ENCODE measurements around the gene SLC28A1. TPM values are rescaled to one million over a fixed set of nuclear protein-coding genes. Genes with fewer than 3 reads are reported as not detected.

The SLC28A1 gene
- total RNA-seq, 1 experiment from 2014 or later = not detected

GRCh38 chr15:84874981-84875699, 9.3 kb upstream of the SLC28A1 start:
- H3K27me3 ChIP-seq (ENCODE audit: insufficient read depth, low read length) = no peaks in the 10 kb centered on the region
- no peak for TF ChIP-seq POLR2AphosphoS5 (IDR thresholded peaks at IDR 0.05; ENCODE audit: low read depth, low read length)
- TF ChIP-seq EZH2phosphoT487 (IDR thresholded peaks at IDR 0.05; ENCODE audit: borderline replicate concordance) = no peak
- TF ChIP-seq ZNF274 (IDR thresholded peaks at IDR 0.05; ENCODE audit: low read depth, low read length) = no peak
- no peak for TF ChIP-seq CTCF (IDR thresholded peaks at IDR 0.05 in 2 of 3, conservative IDR thresholded peaks at IDR 0.05 in 1 of 3; ENCODE audit: borderline replicate concordance in 1 of 3, insufficient read depth in 1 of 3, low read depth in 2 of 3, low read length in 2 of 3)
- TF ChIP-seq, protein P1, sequence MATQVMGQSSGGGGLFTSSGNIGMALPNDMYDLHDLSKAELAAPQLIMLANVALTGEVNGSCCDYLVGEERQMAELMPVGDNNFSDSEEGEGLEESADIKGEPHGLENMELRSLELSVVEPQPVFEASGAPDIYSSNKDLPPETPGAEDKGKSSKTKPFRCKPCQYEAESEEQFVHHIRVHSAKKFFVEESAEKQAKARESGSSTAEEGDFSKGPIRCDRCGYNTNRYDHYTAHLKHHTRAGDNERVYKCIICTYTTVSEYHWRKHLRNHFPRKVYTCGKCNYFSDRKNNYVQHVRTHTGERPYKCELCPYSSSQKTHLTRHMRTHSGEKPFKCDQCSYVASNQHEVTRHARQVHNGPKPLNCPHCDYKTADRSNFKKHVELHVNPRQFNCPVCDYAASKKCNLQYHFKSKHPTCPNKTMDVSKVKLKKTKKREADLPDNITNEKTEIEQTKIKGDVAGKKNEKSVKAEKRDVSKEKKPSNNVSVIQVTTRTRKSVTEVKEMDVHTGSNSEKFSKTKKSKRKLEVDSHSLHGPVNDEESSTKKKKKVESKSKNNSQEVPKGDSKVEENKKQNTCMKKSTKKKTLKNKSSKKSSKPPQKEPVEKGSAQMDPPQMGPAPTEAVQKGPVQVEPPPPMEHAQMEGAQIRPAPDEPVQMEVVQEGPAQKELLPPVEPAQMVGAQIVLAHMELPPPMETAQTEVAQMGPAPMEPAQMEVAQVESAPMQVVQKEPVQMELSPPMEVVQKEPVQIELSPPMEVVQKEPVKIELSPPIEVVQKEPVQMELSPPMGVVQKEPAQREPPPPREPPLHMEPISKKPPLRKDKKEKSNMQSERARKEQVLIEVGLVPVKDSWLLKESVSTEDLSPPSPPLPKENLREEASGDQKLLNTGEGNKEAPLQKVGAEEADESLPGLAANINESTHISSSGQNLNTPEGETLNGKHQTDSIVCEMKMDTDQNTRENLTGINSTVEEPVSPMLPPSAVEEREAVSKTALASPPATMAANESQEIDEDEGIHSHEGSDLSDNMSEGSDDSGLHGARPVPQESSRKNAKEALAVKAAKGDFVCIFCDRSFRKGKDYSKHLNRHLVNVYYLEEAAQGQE (IDR thresholded peaks at IDR 0.05; ENCODE audit: low read depth) = no peak
- no peak for TF ChIP-seq JUND (IDR thresholded peaks at IDR 0.05)
- TF ChIP-seq SIN3A (IDR thresholded peaks at IDR 0.05; ENCODE audit: low read depth) = no peak
- no peak for TF ChIP-seq SRF (IDR thresholded peaks at IDR 0.05; ENCODE audit: low read depth)
- no peak for TF ChIP-seq ELF1 (IDR thresholded peaks at IDR 0.05; ENCODE audit: borderline replicate concordance, low read depth)
- no peak for TF ChIP-seq FOSL1 (IDR thresholded peaks at IDR 0.05; ENCODE audit: low read depth)
- no peak for TF ChIP-seq CEBPB (IDR thresholded peaks at IDR 0.05; ENCODE audit: low read depth)
- no peak for TF ChIP-seq POLR2A (IDR thresholded peaks at IDR 0.05; ENCODE audit: borderline replicate concordance, extremely low read depth, insufficient read depth, insufficient read length)
- no peak overlapping the region for H3K4me2 ChIP-seq (ENCODE audit: low read length)
- no peaks in the 10 kb centered on the region for H3K9me3 ChIP-seq (ENCODE audit: control insufficient read depth in 1 of 2, insufficient read depth in 1 of 2, low read depth in 1 of 2, low read length in 2 of 2)
- no peak overlapping the region for H2AFZ ChIP-seq (ENCODE audit: low read depth, low read length, poor library complexity, severe bottlenecking)
- H3K9ac ChIP-seq (ENCODE audit: low read length) = no peak overlapping the region
- H3K79me2 ChIP-seq (ENCODE audit: insufficient read depth, low read length) = no peaks in the 10 kb centered on the region
- ChIA-PET RAD21 (ENCODE audit: low non-redundant PET in 1 of 2, low total read pairs in 2 of 2, uncharacterized antibody in 2 of 2, unreplicated experiment in 2 of 2) (no interaction called here), CTCF (no interaction called here), POLR2A (no interaction called here)
- H3K9me2 ChIP-seq (ENCODE audit: insufficient read depth) = no peaks in the 10 kb centered on the region
- H3K27ac ChIP-seq (ENCODE audit: low read depth, low read length) = no peak overlapping the region
- no TSS peak for BruUV-seq (replicated peaks)
- H3K4me3 ChIP-seq (replicated peaks in 1 of 2; ENCODE audit: low read depth in 1 of 2, low read length in 2 of 2) = no peak overlapping the region
- peaks cover 0 to 9% of the 10 kb centered on the region in 2 experiments; a peak in 3 of 4 replicates for H3K4me1 ChIP-seq (ENCODE audit: control insufficient read depth in 1 of 2, insufficient read depth in 2 of 2, low read length in 2 of 2)
- intact Hi-C loops (cut with micrococcal nuclease) = no loop called here
- DNase-seq (ENCODE audit: low read depth, low spot score) (no peak), ATAC-seq (no peak)
- no peaks in the 10 kb centered on the region for H4K20me1 ChIP-seq (ENCODE audit: insufficient read depth)
- no peaks in the 10 kb centered on the region for H3K36me3 ChIP-seq (ENCODE audit: control insufficient read depth in 1 of 2, insufficient read depth in 2 of 2, low read length in 2 of 2)
